Activated CD8-positive, alpha-beta T cell treated with anti-CD3 and anti-CD28 coated beads, Interleukin-2, amount 10 ng/mL, durations not matched to agents 7 days and 5 days (primary cell): ENCODE measurements around the gene CD28. TPM values are rescaled to one million over a fixed set of nuclear protein-coding genes. Genes with fewer than 3 reads are reported as not detected.
"Not testable (repeated sequence)": the region's sequence is repeated elsewhere in the genome, so short reads cannot be mapped to it uniquely, and the experiment has no call there.

Source experiments
- ATAC-seq: fragments of 150-1000 bp; cut with Tn5 transposase; one replicate; pipeline ENCODE4 v1.10.0; 2021; ENCODE audit warnings: moderate library complexity
- CTCF ChIA-PET: fragments of 350-600 bp; sonication (Branson Sonifier 250); formaldehyde crosslinking; loops from one replicate; lab custom pipeline; 2021; ENCODE audit warnings: antibody characterized with exemption; lab: Charles Lee
- POLR2A ChIA-PET: fragments of 350-600 bp; sonication (Branson Sonifier 250); formaldehyde crosslinking; loops from one replicate; lab custom pipeline; 2021; ENCODE audit warnings: antibody characterized with exemption; lab: Charles Lee
- DNase-seq: peaks from one replicate; pipeline ENCODE4 v3.0.0-alpha.2; 2020
- H3K27ac Mint-ChIP-seq: one replicate; pipeline ENCODE4 v1.8.0; 2021; ENCODE audit warnings: mild to moderate bottlenecking, mixed read lengths
- H3K27me3 Mint-ChIP-seq: one replicate; pipeline ENCODE4 v1.8.0; 2021; ENCODE audit warnings: low read depth, mixed read lengths
- H3K36me3 Mint-ChIP-seq: one replicate; pipeline ENCODE4 v1.8.0; 2021; ENCODE audit warnings: low read depth, mixed read lengths
- H3K4me1 Mint-ChIP-seq: one replicate; pipeline ENCODE4 v1.8.0; 2021; ENCODE audit warnings: low read depth, mixed read lengths
- H3K4me3 Mint-ChIP-seq: one replicate; pipeline ENCODE4 v1.8.0; 2021; ENCODE audit warnings: mild to moderate bottlenecking, mixed read lengths
- H3K9me3 Mint-ChIP-seq: one replicate; pipeline ENCODE4 v1.8.0; 2022; ENCODE audit warnings: mixed read lengths; ENCODE audit not compliant: insufficient read depth
- total RNA-seq, 2 experiments: library from RNA; stranded (reverse); gene quantifications; one replicate each; pipeline ENCODE4 v1.2.3, GENCODE V29; 2021

The CD28 gene
- total RNA-seq, 2 experiments from 2014 or later, result 25.6 to 27.2 TPM

DNA sequence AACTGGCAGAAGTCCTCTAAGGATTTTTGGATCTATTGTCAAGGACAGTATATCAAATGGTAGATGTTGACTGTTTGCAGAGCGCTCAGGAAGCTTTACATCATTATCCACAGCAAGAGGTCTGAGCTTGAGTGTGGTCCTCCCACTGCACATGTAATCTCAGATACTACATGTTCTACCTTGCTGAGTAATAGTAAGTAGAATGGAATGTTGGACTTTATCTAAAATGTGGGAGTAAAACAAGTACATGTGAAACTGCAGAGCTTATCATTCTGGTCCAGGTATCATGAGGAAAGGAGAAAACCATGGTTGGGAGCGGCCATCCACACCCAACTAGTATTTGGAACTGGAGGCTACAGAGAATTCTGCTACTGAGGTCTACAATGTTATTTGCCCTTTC is 19.3 kb upstream of the CD28 start:
- Mint-ChIP-seq H3K4me1 (peaks cover 24% of the 10 kb centered on the region), H3K27me3 (no peaks in the 10 kb centered on the region), H3K9me3 (no peaks in the 10 kb centered on the region), H3K36me3 (no peaks in the 10 kb centered on the region), H3K4me3 (no peak overlapping the region), H3K27ac (no peak overlapping the region)
- POLR2A ChIA-PET, result interaction anchor here (0.6 kb wide), 1 partner anchor 158 kb away, joined by 3 read pairs; no protein-coding TSS in a partner anchor
- ATAC-seq (no peak), DNase-seq (no peak)
- CTCF ChIA-PET, result interaction anchor here (1.1 kb wide), 1 partner anchor 12 kb away, joined by 3 read pairs; no protein-coding TSS in a partner anchor

DNA sequence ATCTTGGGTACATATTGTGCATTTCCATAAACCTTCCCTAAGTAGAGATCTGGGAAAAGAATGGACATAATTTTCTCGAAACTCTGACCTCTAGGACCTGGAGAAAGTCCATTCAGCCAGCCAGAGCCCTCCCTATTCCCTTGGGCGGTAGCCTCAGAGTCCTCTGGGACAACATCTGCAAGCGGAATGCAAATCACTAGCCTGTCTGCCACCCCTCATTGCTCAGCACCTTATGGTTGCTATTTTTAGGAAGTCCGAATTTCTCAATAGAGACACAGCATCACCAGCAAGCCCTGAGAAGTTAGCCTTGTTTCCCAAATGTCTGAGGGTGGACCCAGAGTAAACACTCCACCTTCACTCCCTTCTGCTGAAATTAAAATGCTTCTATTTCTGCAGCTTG is 17.6 kb upstream of the CD28 start:
- Mint-ChIP-seq H3K4me1 (peaks cover 21% of the 10 kb centered on the region), H3K27me3 (no peaks in the 10 kb centered on the region), H3K9me3 (no peaks in the 10 kb centered on the region), H3K36me3 (no peaks in the 10 kb centered on the region), H3K4me3 (no peak overlapping the region), H3K27ac (no peak overlapping the region)
- ChIA-PET POLR2A (no interaction called here), CTCF (interaction anchor here (1.0 kb wide), 1 partner anchor 15 kb away, joined by 3 read pairs; no protein-coding TSS in a partner anchor)
- ATAC-seq (no peak), DNase-seq (no peak)

DNA sequence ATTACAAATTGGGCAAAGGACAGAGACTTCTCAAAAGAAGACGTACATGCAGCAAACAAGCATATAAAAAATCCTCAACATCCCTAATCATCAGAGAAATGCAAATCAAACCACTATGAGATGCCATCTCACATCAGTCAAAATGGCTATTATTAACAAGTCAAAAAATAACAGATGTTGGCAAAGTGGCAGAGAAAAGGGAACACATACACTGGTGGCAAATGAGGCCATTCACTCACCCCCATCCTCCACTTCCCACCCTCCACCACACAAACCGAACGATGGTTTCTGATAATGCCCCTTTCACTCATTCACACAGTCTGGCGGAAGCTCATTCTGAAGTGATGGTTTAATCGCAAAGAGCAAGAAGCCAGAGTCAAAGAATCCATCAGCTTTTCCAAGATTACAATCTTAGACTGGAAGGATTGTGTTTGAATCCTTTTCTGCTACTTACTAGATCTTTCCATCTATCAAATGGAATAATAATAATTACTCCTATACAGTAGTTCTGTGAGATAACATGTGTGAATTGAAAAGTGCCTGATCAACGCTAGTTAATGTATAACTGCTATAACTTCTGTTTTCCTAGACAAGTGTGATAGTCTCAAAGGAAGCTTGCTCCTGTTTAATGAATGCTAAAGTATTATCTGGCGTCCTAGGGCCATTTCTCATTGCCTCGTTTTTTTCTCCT is 16.9 kb upstream of the CD28 start:
- Mint-ChIP-seq H3K4me1 (peaks cover 17% of the 10 kb centered on the region), H3K4me3 (no peak overlapping the region), H3K27ac (no peak overlapping the region), H3K27me3 (no peaks in the 10 kb centered on the region), H3K9me3 (no peaks in the 10 kb centered on the region), H3K36me3 (no peaks in the 10 kb centered on the region)
- ChIA-PET CTCF (no interaction called here), POLR2A (no interaction called here)
- DNase-seq, result no peak
- no peak for ATAC-seq

DNA sequence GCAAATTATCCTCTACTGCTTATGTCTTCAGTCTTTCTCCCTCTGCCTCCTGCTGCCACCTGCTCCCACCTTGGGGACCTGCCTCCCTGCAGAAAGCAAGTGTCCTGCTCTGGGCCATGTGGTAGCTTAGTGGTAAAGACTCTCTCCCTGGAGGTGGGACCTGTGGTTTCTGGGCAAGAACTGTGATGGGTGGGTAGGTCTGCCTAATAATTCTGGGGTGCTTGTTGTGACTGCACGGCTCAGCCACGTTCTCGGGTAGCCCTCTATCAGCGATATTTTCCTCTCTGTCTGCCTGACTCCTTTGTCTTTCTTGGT is 16.4 kb upstream of the CD28 start:
- no peak for DNase-seq
- POLR2A ChIA-PET, result no interaction called here

DNA sequence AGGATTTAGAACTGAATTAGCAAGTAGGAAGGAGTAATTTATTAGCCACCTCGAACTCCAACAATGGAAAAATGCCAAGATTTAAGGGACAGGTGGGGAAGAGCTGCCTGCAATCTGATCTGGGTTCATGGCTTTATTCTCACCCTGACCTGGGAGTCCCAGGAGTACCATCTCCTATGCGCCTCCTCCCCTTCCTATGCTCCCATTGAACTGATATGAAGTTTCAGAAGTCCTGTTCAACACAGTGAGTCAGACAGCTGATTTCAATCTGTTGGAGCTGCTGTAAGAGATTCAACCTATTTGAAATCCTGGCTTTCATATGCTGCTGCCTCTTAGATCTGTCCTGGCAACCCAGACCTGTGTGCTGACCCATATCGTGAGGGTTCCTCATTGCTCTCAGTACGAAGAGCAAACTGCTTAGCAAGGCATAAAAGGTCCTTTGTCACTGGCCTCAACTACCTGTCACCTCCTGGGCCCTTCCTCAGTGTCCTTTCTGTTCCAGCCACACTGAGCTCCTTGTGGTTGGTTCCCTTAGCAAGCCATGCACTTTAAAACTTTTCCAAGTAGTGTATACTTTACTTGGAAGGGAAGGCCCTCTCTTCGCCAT is 15.9 kb upstream of the CD28 start:
- H3K4me1 Mint-ChIP-seq, result peaks cover 17% of the 10 kb centered on the region
- no peaks in the 10 kb centered on the region for H3K9me3 Mint-ChIP-seq
- DNase-seq, result no peak
- no peaks in the 10 kb centered on the region for H3K36me3 Mint-ChIP-seq
- ChIA-PET POLR2A (no interaction called here), CTCF (interaction anchor here (0.5 kb wide), 1 partner anchor 16 kb away, joined by 4 read pairs; no protein-coding TSS in a partner anchor)
- H3K27me3 Mint-ChIP-seq, result no peaks in the 10 kb centered on the region
- no peak overlapping the region for H3K4me3 Mint-ChIP-seq
- H3K27ac Mint-ChIP-seq, result no peak overlapping the region
- no peak for ATAC-seq

More for the DNA sequence above, 16.4 kb upstream of the CD28 start:
- Mint-ChIP-seq H3K4me1 (peaks cover 17% of the 10 kb centered on the region), H3K27ac (no peak overlapping the region), H3K9me3 (no peaks in the 10 kb centered on the region), H3K27me3 (no peaks in the 10 kb centered on the region), H3K4me3 (no peak overlapping the region), H3K36me3 (no peaks in the 10 kb centered on the region)
- ATAC-seq, result no peak
- CTCF ChIA-PET, result no interaction called here

DNA sequence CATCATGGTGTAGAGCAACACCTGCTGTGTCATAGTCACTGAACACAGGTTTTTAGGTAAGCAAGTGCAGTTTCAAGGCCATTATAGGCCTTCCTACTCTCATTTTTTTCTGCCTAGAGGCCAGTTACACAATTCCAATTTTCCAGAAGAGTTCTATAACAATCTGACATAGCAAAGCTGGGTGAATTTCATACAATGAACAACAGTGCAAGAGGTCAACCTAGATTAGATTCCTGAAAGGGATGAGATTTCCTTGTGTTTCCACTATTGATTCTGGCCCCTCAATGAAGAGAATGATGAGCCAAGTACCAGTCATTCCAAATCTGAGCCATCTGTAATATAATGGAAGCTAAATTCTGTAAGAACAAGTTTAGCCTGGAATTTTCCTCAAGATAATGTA is 15.3 kb upstream of the CD28 start:
- Mint-ChIP-seq H3K27me3 (no peaks in the 10 kb centered on the region), H3K9me3 (no peaks in the 10 kb centered on the region), H3K4me1 (peaks cover 17% of the 10 kb centered on the region), H3K36me3 (no peaks in the 10 kb centered on the region), H3K4me3 (no peak overlapping the region), H3K27ac (no peak overlapping the region)
- ChIA-PET POLR2A (no interaction called here), CTCF (interaction anchor here (0.5 kb wide), 1 partner anchor 17 kb away, joined by 4 read pairs; no protein-coding TSS in a partner anchor)
- ATAC-seq (no peak), DNase-seq (no peak)

DNA sequence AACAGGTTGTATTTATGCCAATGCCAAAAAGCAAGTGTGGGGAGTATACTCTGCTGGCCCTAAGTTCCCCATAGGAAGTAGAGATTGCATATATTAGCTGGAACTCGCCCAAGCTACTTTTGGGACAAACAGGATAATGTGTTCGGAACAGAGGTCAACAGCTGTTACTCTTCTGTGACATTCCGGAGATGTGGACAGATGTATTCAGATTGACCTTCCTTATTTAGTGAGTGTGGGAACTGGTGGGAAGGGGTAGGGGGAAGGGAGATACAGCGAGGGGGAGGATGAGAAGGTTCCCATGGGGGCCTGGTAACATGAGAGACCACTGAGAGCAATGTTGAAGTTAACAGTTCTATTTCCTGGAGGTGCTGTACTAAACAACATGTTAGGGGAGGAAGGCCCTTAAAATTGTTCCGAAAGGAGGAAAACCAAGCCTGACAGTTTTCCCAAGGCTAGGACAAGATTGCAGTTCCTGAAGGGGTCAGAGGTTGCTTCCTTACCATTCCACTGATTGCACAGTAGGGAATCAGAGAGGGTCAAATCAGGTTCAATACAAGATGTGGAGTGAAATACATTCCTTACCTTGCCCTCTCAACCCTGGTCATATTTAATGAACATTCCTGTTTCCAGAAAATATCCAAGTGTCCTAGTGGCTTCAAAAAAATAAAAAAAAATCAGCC is 14.3 kb upstream of the CD28 start:
- no peaks in the 10 kb centered on the region for H3K27me3 Mint-ChIP-seq
- no peaks in the 10 kb centered on the region for H3K36me3 Mint-ChIP-seq
- no peaks in the 10 kb centered on the region for H3K9me3 Mint-ChIP-seq
- ChIA-PET CTCF (no interaction called here), POLR2A (interaction anchor here (0.6 kb wide), 1 partner anchor 411 kb away, joined by 4 read pairs; no protein-coding TSS in a partner anchor)
- H3K4me1 Mint-ChIP-seq, result peaks cover 17% of the 10 kb centered on the region
- DNase-seq (no peak), ATAC-seq (no peak)
- H3K27ac Mint-ChIP-seq, result no peak overlapping the region
- no peak overlapping the region for H3K4me3 Mint-ChIP-seq

DNA sequence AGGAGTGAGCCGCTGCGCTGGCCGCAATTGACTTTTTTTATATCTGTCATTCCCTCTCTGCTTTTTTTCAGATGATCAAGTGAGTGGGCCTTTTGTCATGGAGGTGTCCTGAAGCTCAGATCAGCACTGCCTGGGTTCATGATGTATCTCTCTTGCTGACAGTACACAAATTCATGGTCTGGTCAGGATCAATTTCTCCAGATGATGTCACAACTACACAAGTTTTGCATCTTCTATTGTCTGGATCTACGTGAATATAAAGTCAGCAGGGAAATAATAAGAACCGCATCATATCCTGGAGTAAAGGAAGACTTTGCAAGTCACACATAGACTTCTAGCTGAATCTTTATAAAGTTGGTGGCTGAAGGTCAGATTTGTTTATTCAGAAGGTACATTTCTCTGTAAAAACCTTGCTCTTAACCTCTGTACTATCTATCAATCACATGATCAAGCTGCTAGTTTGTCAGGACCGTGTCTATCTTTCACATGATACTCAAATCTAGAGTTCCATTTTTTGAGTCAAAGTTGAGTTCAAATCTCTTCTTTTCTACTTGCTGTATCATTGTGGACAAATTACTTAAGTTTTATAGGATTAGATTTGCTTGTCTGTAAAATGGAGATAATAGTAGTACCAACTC is 13.1 kb upstream of the CD28 start:
- ATAC-seq (no peak), DNase-seq (no peak)
- H3K9me3 Mint-ChIP-seq, result no peaks in the 10 kb centered on the region
- peaks cover 17% of the 10 kb centered on the region for H3K4me1 Mint-ChIP-seq
- H3K4me3 Mint-ChIP-seq, result no peak overlapping the region
- H3K27ac Mint-ChIP-seq, result no peak overlapping the region
- H3K36me3 Mint-ChIP-seq, result no peaks in the 10 kb centered on the region
- no peaks in the 10 kb centered on the region for H3K27me3 Mint-ChIP-seq
- POLR2A ChIA-PET, result interaction anchor here (0.6 kb wide), 1 partner anchor 410 kb away, joined by 4 read pairs; no protein-coding TSS in a partner anchor
- CTCF ChIA-PET, result interaction anchor here (1.1 to 1.4 kb wide), 3 partner anchors 16 to 209 kb away, joined by 3 to 4 read pairs (median 3); no protein-coding TSS in a partner anchor

DNA sequence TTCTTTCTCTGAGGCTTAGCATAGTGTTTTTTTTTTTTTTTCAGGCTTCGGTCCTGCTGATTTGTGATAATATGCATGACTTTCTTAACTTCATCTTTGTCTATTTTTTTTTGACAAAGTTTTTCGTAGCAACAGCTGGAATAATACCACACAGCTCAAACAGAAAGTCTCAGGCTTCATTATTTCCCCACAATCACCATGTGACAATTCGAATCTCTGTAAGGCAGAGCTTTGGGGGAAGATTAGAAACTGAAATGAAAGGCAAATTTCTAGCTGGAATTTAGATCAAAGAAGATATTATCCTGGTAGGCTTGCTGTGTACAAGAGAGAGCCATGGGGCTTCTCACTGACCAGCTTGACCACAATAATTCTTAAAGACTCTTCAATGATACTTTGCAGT is 12.2 kb upstream of the CD28 start:
- DNase-seq (no peak), ATAC-seq (no peak)
- ChIA-PET CTCF (interaction anchor here (1.1 to 1.8 kb wide), 5 partner anchors 9 to 210 kb away, joined by 3 to 6 read pairs (median 4); no protein-coding TSS in a partner anchor), POLR2A (no interaction called here)
- no peaks in the 10 kb centered on the region for H3K9me3 Mint-ChIP-seq
- H3K4me1 Mint-ChIP-seq, result peaks cover 16% of the 10 kb centered on the region
- H3K27me3 Mint-ChIP-seq, result no peaks in the 10 kb centered on the region
- no peak overlapping the region for H3K4me3 Mint-ChIP-seq
- H3K36me3 Mint-ChIP-seq, result no peaks in the 10 kb centered on the region
- no peak overlapping the region for H3K27ac Mint-ChIP-seq

DNA sequence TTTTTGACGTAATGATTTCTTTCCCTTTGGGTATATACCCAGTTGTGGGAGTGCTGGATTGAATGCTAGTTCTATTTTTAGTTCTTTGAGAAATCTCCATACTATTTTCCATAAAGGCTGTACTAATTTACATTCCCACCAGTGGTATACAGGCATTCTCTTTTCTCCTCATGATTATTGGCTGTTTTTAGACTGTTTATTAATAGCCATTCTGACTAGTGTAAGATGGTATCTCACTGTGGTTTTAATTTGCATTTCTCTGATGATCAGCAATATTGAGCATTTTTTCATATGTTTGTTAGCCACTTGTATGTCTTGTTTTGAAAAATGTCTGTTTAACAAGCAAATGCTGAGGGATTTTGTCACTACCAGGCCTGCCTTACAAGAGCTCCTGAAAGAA is 9.2 kb upstream of the CD28 start:
- POLR2A ChIA-PET, result interaction anchor here (1.1 kb wide), 1 partner anchor 17 kb away, joined by 3 read pairs; no protein-coding TSS in a partner anchor
- H3K9me3 Mint-ChIP-seq, result no peaks in the 10 kb centered on the region

DNA sequence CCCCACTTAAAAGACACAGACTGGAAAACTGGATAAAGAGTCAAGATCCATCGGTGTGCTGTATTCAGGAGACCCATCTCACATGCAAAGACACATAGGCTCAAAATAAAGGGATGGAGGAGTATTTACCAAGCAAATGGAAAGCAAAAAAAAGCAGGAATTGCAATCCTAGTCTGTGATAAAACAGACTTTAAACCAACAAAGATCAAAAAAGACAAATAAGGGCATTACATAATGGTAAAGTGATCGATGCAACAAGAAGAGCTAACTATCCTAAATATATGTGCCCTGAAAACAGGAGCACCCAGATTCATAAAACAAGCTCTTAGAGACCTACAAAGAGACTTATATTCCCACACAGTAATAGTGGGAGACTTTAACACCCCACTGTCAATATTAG is 8.7 kb upstream of the CD28 start:
- ATAC-seq, H3K27ac Mint-ChIP-seq, H3K9me3 Mint-ChIP-seq, H3K4me3 Mint-ChIP-seq, H3K4me1 Mint-ChIP-seq, H3K36me3 Mint-ChIP-seq, CTCF ChIA-PET, H3K27me3 Mint-ChIP-seq, DNase-seq, POLR2A ChIA-PET: not testable (repeated sequence)

More for the DNA sequence above, 9.2 kb upstream of the CD28 start:
- no peak overlapping the region for H3K4me3 Mint-ChIP-seq
- no peak overlapping the region for H3K27ac Mint-ChIP-seq
- ATAC-seq (no peak), DNase-seq (no peak)
- CTCF ChIA-PET, result no interaction called here
- H3K36me3 Mint-ChIP-seq, result no peaks in the 10 kb centered on the region
- H3K4me1 Mint-ChIP-seq, result no peaks in the 10 kb centered on the region
- no peaks in the 10 kb centered on the region for H3K27me3 Mint-ChIP-seq
